G401 (cell line): ENCODE data around the gene EPB42. TPM values are rescaled to one million over a fixed set of nuclear protein-coding genes. Genes with fewer than 3 reads are reported as not detected.

Experiments
- DNase-seq: peaks from one replicate; pipeline ENCODE4 v3.0.0-alpha.2; 2015; ENCODE audit warnings: low spot score
- in situ Hi-C: cut with HindIII; loops from 2 replicates; pipeline ENCODE4 v1.10.0; 2016; ENCODE audit warnings: low sequenced_read_pairs, mixed read lengths
- total RNA-seq: library from RNA; depleted of rRNA; stranded (reverse); fragments of >200 nt; shearing (Covaris generic); gene quantifications from 2 replicates; pipeline ENCODE4 v1.2.3, GENCODE V29; 2014; rRNA removed

EPB42 gene
- total RNA-seq = not detected in 2 replicates

GRCh38 chr15:43220991-43221403 lies at the start of gene EPB42:
Gene EPB42, minus strand, starts transcription at chr15:43221018. Its CDS starts 193 bp downstream, at chr15:43220825.
- in situ Hi-C loops = no loop called here
- DNase-seq = no peak

GRCh38 chr15:43270113-43270665 lies 49.4 kb upstream of the EPB42 start:
- in situ Hi-C loops = no loop called here
- DNase-seq = no peak

- in situ Hi-C loops = no loop called here
- DNase-seq = no peak
These were observed 47.6 kb upstream of the EPB42 start for GRCh38 chr15:43268111-43269105.

- DNase-seq = no peak
- in situ Hi-C loops = no loop called here
These were observed 46.6 kb upstream of the EPB42 start for GRCh38 chr15:43267439-43267838.

GRCh38 chr15:43266834-43267233 lies 46.0 kb upstream of the EPB42 start, which contains the start of gene TGM5:
Gene TGM5, minus strand, starts transcription at chr15:43266928. Its CDS starts 79 bp downstream, at chr15:43266849.
- in situ Hi-C loops = no loop called here

GRCh38 chr15:43266386-43266785 lies 45.6 kb upstream of the EPB42 start:
- in situ Hi-C loops = no loop called here
- no peak for DNase-seq

More at GRCh38 chr15:43266834-43267233, 46.0 kb upstream of the EPB42 start, which contains the start of gene TGM5:
- no peak for DNase-seq

- in situ Hi-C loops = no loop called here
- no peak for DNase-seq
These were observed 39.3 kb upstream of the EPB42 start for GRCh38 chr15:43260011-43260615.

- in situ Hi-C loops = no loop called here
- no peak for DNase-seq
These were observed 38.0 kb upstream of the EPB42 start for GRCh38 chr15:43258781-43259180.

GRCh38 chr15:43256341-43256740 lies 35.5 kb upstream of the EPB42 start:
- in situ Hi-C loops = no loop called here
- DNase-seq = no peak

- in situ Hi-C loops = no loop called here
- DNase-seq = peak; percentile 30
These were observed 34.6 kb upstream of the EPB42 start for GRCh38 chr15:43255376-43255775.

GRCh38 chr15:43253431-43254403 lies 32.9 kb upstream of the EPB42 start:
- peak; percentile 29 for DNase-seq
- in situ Hi-C loops = no loop called here

- in situ Hi-C loops = no loop called here
- DNase-seq = no peak
These were observed 31.0 kb upstream of the EPB42 start for GRCh38 chr15:43251871-43252250.

- in situ Hi-C loops = no loop called here
These were observed 30.5 kb upstream of the EPB42 start for GRCh38 chr15:43251185-43251870.

GRCh38 chr15:43250785-43251184 lies 30.0 kb upstream of the EPB42 start:
- in situ Hi-C loops = no loop called here
- no peak for DNase-seq

More at GRCh38 chr15:43251185-43251870, 30.5 kb upstream of the EPB42 start:
- no peak for DNase-seq

GRCh38 chr15:43249699-43250203 lies 28.9 kb upstream of the EPB42 start:
- no peak for DNase-seq
- in situ Hi-C loops = no loop called here

- in situ Hi-C loops = no loop called here
- no peak for DNase-seq
These were observed 28.4 kb upstream of the EPB42 start for GRCh38 chr15:43249236-43249635.

- DNase-seq = no peak
- in situ Hi-C loops = no loop called here
These were observed 25.5 kb upstream of the EPB42 start for GRCh38 chr15:43246261-43246774.

GRCh38 chr15:43244092-43244491 lies 23.3 kb upstream of the EPB42 start:
- in situ Hi-C loops = no loop called here
- DNase-seq = no peak
